OCI-LY3 (cell line): ENCODE measurements around the gene TERF2IP.

ENCODE experiments used
- EZH2phosphoT487 ChIP-seq: fragments of 200-600 bp; shearing (Covaris generic); IDR thresholded peaks from 2 replicates; pipeline ENCODE4 v1.6.1; 2018; ENCODE audit warnings: antibody characterized with exemption, mixed run types, low read depth
- TF ChIP-seq, protein P1 (sequence below): fragments of 200-600, 300-600 bp; sonication (generic); IDR thresholded peaks from 2 replicates; pipeline ENCODE4 v1.5.1; 2014; ENCODE audit warnings: antibody characterized with exemption, low read length, low read depth

DNA sequence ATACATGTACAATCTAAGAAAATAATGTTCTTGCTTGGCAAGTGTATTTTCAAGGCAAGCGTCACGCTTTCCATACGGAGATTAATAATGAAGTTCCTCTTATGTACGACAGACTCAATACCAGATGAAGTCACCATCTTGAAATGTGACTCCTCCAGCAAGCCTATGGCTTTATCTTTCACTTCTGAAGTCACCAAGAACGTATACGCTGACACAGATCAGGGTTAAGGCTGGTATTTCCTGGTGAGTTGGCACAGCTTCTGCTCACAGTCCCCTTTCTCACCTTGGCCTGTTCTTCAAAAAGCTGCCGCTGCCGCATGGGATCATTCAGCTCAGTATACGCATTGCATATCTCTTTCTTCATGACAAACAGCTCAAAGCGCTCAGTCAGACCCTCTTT, 18.4 kb upstream of the TERF2IP start:
- TF ChIP-seq, protein P1, sequence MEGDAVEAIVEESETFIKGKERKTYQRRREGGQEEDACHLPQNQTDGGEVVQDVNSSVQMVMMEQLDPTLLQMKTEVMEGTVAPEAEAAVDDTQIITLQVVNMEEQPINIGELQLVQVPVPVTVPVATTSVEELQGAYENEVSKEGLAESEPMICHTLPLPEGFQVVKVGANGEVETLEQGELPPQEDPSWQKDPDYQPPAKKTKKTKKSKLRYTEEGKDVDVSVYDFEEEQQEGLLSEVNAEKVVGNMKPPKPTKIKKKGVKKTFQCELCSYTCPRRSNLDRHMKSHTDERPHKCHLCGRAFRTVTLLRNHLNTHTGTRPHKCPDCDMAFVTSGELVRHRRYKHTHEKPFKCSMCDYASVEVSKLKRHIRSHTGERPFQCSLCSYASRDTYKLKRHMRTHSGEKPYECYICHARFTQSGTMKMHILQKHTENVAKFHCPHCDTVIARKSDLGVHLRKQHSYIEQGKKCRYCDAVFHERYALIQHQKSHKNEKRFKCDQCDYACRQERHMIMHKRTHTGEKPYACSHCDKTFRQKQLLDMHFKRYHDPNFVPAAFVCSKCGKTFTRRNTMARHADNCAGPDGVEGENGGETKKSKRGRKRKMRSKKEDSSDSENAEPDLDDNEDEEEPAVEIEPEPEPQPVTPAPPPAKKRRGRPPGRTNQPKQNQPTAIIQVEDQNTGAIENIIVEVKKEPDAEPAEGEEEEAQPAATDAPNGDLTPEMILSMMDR, result no peak
- no peak for TF ChIP-seq EZH2phosphoT487
